Skeletal muscle satellite cell (primary cell): Measurements from ENCODE around the gene IL23A. TPM values are rescaled to one million over a fixed set of nuclear protein-coding genes. Genes with fewer than 3 reads are reported as not detected.

Source experiments
- small RNA-seq: library from RNA; depleted of rRNA; stranded (forward); fragments of <200 nt; gene quantifications from one replicate; pipeline ENCODE3, GENCODE V24; 2012

IL23A gene

Small RNA genes within 50 kb of the gene (small RNA-seq; reads per million reads assigned to genes)
- gene RNU7-40P: not detected
